Measurements from ENCODE around the gene APP. TPM values are rescaled to one million over a fixed set of nuclear protein-coding genes. Genes with fewer than 3 reads are reported as not detected.

Gene APP
- 457 TPM for polyA plus RNA-seq (2013, experiment 1 of 4)
- 469 TPM for polyA plus RNA-seq (2013, experiment 2 of 4)
- 362 TPM for polyA plus RNA-seq (2013, experiment 3 of 4)
- polyA plus RNA-seq (2013, experiment 4 of 4), result 413 TPM

DNA sequence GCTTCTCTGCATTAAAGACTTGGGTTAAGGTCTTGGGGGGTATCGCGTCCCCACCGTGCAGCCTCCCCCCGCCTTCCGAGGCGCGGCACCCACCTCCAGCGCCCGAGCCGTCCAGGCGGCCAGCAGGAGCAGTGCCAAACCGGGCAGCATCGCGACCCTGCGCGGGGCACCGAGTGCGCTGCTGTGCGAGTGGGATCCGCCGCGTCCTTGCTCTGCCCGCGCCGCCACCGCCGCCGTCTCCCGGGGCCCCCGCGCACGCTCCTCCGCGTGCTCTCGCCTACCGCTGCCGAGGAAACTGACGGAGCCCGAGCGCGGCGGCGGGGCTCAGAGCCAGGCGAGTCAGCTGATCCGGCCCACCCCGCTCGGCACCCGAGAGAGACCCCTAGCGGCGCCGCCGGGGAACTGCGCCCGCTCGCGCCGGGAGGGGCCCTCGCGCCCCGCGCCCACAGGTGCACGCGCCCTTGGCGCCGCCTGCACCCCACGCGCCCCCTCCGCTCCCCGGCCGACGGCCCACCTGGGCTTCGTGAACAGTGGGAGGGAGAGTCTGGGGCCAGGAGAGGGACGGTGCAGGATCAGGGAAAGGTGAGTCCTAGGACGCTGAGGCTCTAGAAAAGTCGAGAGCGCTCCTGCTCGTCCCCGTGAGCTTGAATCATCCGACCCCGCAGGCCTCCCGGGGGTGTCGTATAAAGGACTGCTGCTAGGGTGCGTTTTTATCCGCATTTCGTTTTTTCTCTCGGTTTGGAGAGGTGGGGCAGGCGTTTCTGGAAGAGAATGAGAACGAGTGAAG lies at the start of gene APP:
APP (minus strand) TSS at position 300 of the 787 bp plus-strand sequence; CDS start at position 150, 150 bp downstream.
- 0% methylated on average over 87 to 88 of the region's 88 CpGs for WGBS, 2 experiments
- H3K27me3 ChIP-seq (ENCODE audit: control insufficient read depth, insufficient read depth, low read length, poor library complexity, severe bottlenecking), result peaks cover 8% of the 10 kb centered on the region
- no peaks in the 10 kb centered on the region for H3K9me3 ChIP-seq (ENCODE audit: control insufficient read depth, low read length)
- peak within 1 kb of the TSS; percentile 74 for H3K27ac ChIP-seq (ENCODE audit: insufficient read depth, low read depth, low read length, poor library complexity, severe bottlenecking)
- peaks cover 17% of the 10 kb centered on the region for H3K4me1 ChIP-seq (ENCODE audit: control insufficient read depth, insufficient read depth, low read length)
- peak within 1 kb of the TSS; percentile 97 for H3K4me3 ChIP-seq (ENCODE audit: insufficient read depth, low read depth, low read length)
- H3K36me3 ChIP-seq (ENCODE audit: control insufficient read depth, insufficient read depth, low read length), result no peaks in the 10 kb centered on the region

DNA sequence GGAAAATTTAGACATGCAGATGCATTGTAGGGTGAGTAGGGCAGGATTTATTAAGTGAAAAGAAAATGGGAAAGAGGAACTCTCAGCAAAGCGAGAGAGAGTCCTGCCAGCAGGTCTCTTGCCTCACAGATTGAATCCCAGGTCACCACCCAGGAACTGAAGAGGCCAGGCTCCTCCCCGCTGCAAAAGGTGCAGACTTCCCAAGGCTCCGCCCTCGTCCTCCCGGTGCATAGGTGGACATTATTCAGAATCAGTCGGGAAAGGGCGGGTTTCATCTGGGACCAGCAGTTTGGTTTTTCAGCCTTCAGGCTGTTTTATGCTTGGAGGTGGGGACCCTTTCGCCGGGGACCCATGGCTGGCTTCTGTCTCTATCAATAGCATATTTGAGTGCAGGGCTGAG lies 41.6 kb upstream of the APP start:
- no peaks in the 10 kb centered on the region for H3K36me3 ChIP-seq (ENCODE audit: control insufficient read depth, insufficient read depth, low read length)
- no peak overlapping the region for H3K27ac ChIP-seq (ENCODE audit: insufficient read depth, low read depth, low read length, poor library complexity, severe bottlenecking)
- no peaks in the 10 kb centered on the region for H3K4me1 ChIP-seq (ENCODE audit: control insufficient read depth, insufficient read depth, low read length)
- no peaks in the 10 kb centered on the region for H3K9me3 ChIP-seq (ENCODE audit: control insufficient read depth, low read length)
- no peak overlapping the region for H3K4me3 ChIP-seq (ENCODE audit: insufficient read depth, low read depth, low read length)
- H3K27me3 ChIP-seq (ENCODE audit: control insufficient read depth, insufficient read depth, low read length, poor library complexity, severe bottlenecking), result no peaks in the 10 kb centered on the region
- 80 to 84% methylated on average over 9 of the region's 9 CpGs for WGBS, 2 experiments

DNA sequence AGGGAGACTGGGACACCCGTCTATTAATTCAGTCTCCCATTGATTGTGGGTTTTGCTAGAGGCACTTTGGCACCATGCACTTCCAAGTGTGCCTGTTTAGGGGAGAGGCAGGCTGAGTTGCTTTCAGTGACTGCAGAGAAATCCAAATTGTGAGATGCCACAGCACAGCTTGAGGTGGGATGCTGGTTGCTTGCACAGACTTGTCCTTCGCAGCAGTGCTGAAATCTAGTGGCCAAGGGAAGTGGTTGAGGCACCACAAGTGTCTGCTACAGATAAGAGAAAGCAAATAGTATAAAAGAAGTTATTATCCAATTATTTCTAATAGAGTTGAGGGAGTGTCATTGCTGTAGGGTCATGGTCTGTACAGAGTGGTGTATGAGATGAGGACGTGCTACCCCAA lies 40.0 kb upstream of the APP start:
- no peaks in the 10 kb centered on the region for H3K36me3 ChIP-seq (ENCODE audit: control insufficient read depth, insufficient read depth, low read length)
- no peak overlapping the region for H3K27ac ChIP-seq (ENCODE audit: insufficient read depth, low read depth, low read length, poor library complexity, severe bottlenecking)
- H3K27me3 ChIP-seq (ENCODE audit: control insufficient read depth, insufficient read depth, low read length, poor library complexity, severe bottlenecking), result no peaks in the 10 kb centered on the region
- no peaks in the 10 kb centered on the region for H3K4me1 ChIP-seq (ENCODE audit: control insufficient read depth, insufficient read depth, low read length)
- H3K4me3 ChIP-seq (ENCODE audit: insufficient read depth, low read depth, low read length), result no peak overlapping the region
- WGBS, 2 experiments, result 89 to 91% methylated on average over 3 of the region's 3 CpGs
- H3K9me3 ChIP-seq (ENCODE audit: control insufficient read depth, low read length), result no peaks in the 10 kb centered on the region

- no peaks in the 10 kb centered on the region for H3K27me3 ChIP-seq (ENCODE audit: control insufficient read depth, insufficient read depth, low read length, poor library complexity, severe bottlenecking)
- WGBS, 2 experiments, result 88 to 93% methylated on average over 3 of the region's 3 CpGs
- H3K4me1 ChIP-seq (ENCODE audit: control insufficient read depth, insufficient read depth, low read length), result no peaks in the 10 kb centered on the region
- H3K4me3 ChIP-seq (ENCODE audit: insufficient read depth, low read depth, low read length), result no peak overlapping the region
- no peaks in the 10 kb centered on the region for H3K36me3 ChIP-seq (ENCODE audit: control insufficient read depth, insufficient read depth, low read length)
- no peak overlapping the region for H3K27ac ChIP-seq (ENCODE audit: insufficient read depth, low read depth, low read length, poor library complexity, severe bottlenecking)
- H3K9me3 ChIP-seq (ENCODE audit: control insufficient read depth, low read length), result no peaks in the 10 kb centered on the region
Measured at GRCh38 chr21:26207021-26207420, 36.5 kb upstream of the APP start.

- Histone ChIP-seq H3K4me1 (ENCODE audit: control insufficient read depth, insufficient read depth, low read length) (no peaks in the 10 kb centered on the region), H3K27me3 (ENCODE audit: control insufficient read depth, insufficient read depth, low read length, poor library complexity, severe bottlenecking) (no peaks in the 10 kb centered on the region), H3K4me3 (ENCODE audit: insufficient read depth, low read depth, low read length) (no peak overlapping the region), H3K36me3 (ENCODE audit: control insufficient read depth, insufficient read depth, low read length) (no peaks in the 10 kb centered on the region), H3K27ac (ENCODE audit: insufficient read depth, low read depth, low read length, poor library complexity, severe bottlenecking) (no peak overlapping the region), H3K9me3 (ENCODE audit: control insufficient read depth, low read length) (no peaks in the 10 kb centered on the region)
- 89 to 90% methylated on average over 4 of the region's 4 CpGs for WGBS, 2 experiments
Measured at GRCh38 chr21:26199456-26199855, 28.9 kb upstream of the APP start.

DNA sequence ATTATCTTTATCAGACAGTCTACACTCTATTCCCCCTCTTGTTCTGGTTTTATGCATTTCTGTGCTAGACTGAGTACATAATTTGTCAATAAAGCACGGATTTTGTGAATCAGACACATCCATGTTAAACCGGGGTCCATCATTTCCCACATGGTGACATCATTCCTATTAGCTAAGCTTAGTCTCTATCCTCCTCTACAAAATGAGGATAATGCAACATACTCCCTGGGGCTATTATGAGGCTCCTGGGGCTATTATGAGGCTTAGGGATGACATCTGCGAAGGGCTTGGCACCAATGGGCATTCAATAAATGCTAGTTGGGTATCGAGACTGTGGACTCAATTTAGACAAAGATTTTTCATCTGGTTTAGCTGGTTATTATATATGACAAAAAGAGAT lies 25.1 kb upstream of the APP start:
- Histone ChIP-seq H3K36me3 (ENCODE audit: control insufficient read depth, insufficient read depth, low read length) (no peaks in the 10 kb centered on the region), H3K4me3 (ENCODE audit: insufficient read depth, low read depth, low read length) (no peak overlapping the region), H3K27me3 (ENCODE audit: control insufficient read depth, insufficient read depth, low read length, poor library complexity, severe bottlenecking) (no peaks in the 10 kb centered on the region), H3K4me1 (ENCODE audit: control insufficient read depth, insufficient read depth, low read length) (no peaks in the 10 kb centered on the region), H3K9me3 (ENCODE audit: control insufficient read depth, low read length) (no peaks in the 10 kb centered on the region), H3K27ac (ENCODE audit: insufficient read depth, low read depth, low read length, poor library complexity, severe bottlenecking) (no peak overlapping the region)
- 95 to 98% methylated on average over 4 of the region's 4 CpGs for WGBS, 2 experiments

DNA sequence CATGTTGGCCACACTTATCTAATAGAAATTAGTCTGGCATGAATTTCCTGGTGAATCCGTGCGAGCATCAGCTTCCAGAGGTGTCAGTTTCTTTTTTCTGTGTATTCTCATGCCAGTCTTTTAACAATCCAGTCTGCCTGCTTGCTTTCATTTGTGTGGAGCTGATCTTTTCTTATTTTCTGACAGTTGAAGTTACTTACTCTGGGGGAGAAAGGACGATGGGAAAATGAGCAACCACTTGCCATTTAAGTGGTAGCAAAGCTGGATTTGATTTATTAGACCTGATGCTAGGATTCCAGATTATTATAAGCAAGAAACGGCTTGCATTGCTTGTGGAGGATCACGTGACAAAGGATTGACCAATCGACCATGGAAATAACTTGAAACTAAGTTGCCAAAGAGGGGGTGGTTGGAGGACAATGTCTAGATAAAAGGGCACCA lies 24.3 kb upstream of the APP start:
- Histone ChIP-seq H3K9me3 (ENCODE audit: control insufficient read depth, low read length) (no peaks in the 10 kb centered on the region), H3K36me3 (ENCODE audit: control insufficient read depth, insufficient read depth, low read length) (no peaks in the 10 kb centered on the region), H3K27me3 (ENCODE audit: control insufficient read depth, insufficient read depth, low read length, poor library complexity, severe bottlenecking) (no peaks in the 10 kb centered on the region), H3K27ac (ENCODE audit: insufficient read depth, low read depth, low read length, poor library complexity, severe bottlenecking) (no peak overlapping the region), H3K4me3 (ENCODE audit: insufficient read depth, low read depth, low read length) (no peak overlapping the region), H3K4me1 (ENCODE audit: control insufficient read depth, insufficient read depth, low read length) (no peaks in the 10 kb centered on the region)
- 89 to 91% methylated on average over 6 of the region's 6 CpGs for WGBS, 2 experiments

- 100% methylated on average over 3 of the region's 3 CpGs; no CpG with 5 or more reads in 1 of the 2 experiments for WGBS, 2 experiments
- no peak overlapping the region for H3K4me3 ChIP-seq (ENCODE audit: insufficient read depth, low read depth, low read length)
- H3K27me3 ChIP-seq (ENCODE audit: control insufficient read depth, insufficient read depth, low read length, poor library complexity, severe bottlenecking), result no peaks in the 10 kb centered on the region
- H3K27ac ChIP-seq (ENCODE audit: insufficient read depth, low read depth, low read length, poor library complexity, severe bottlenecking), result no peak overlapping the region
- H3K4me1 ChIP-seq (ENCODE audit: control insufficient read depth, insufficient read depth, low read length), result no peaks in the 10 kb centered on the region
- no peaks in the 10 kb centered on the region for H3K9me3 ChIP-seq (ENCODE audit: control insufficient read depth, low read length)
- H3K36me3 ChIP-seq (ENCODE audit: control insufficient read depth, insufficient read depth, low read length), result no peaks in the 10 kb centered on the region
Measured at GRCh38 chr21:26194326-26194725, 23.8 kb upstream of the APP start.

GRCh38 chr21:26191609-26192008 lies 21.0 kb upstream of the APP start:
- 94 to 97% methylated on average over 5 of the region's 5 CpGs for WGBS, 2 experiments

DNA sequence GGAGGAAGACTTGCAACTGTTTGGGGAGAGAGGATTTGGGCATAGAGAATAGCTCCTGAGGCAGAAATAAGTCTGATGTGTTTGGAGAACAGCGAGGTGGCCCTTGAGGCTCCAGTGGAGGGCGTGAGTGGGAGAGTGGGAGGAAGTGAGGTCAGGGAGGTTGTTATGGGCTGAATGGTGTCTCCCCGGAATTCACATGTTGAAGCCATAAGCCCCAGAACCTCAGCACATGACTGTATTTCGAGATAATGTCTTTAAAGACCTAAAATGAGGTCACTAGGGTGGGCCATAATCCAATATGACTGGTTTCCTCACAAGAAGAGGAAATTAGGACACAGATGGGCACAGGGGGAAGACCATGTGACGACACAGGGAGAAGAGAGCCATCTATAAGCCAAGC lies 17.9 kb upstream of the APP start:
- WGBS, 2 experiments, result 89 to 95% methylated on average over 5 of the region's 5 CpGs
- Histone ChIP-seq H3K36me3 (ENCODE audit: control insufficient read depth, insufficient read depth, low read length) (no peaks in the 10 kb centered on the region), H3K27me3 (ENCODE audit: control insufficient read depth, insufficient read depth, low read length, poor library complexity, severe bottlenecking) (no peaks in the 10 kb centered on the region), H3K4me3 (ENCODE audit: insufficient read depth, low read depth, low read length) (no peak overlapping the region), H3K27ac (ENCODE audit: insufficient read depth, low read depth, low read length, poor library complexity, severe bottlenecking) (no peak overlapping the region), H3K4me1 (ENCODE audit: control insufficient read depth, insufficient read depth, low read length) (no peaks in the 10 kb centered on the region), H3K9me3 (ENCODE audit: control insufficient read depth, low read length) (peaks cover 2% of the 10 kb centered on the region)

More at GRCh38 chr21:26191609-26192008, 21.0 kb upstream of the APP start:
- no peak overlapping the region for H3K27ac ChIP-seq (ENCODE audit: insufficient read depth, low read depth, low read length, poor library complexity, severe bottlenecking)
- H3K27me3 ChIP-seq (ENCODE audit: control insufficient read depth, insufficient read depth, low read length, poor library complexity, severe bottlenecking), result no peaks in the 10 kb centered on the region
- no peak overlapping the region for H3K4me3 ChIP-seq (ENCODE audit: insufficient read depth, low read depth, low read length)
- no peaks in the 10 kb centered on the region for H3K36me3 ChIP-seq (ENCODE audit: control insufficient read depth, insufficient read depth, low read length)
- no peaks in the 10 kb centered on the region for H3K4me1 ChIP-seq (ENCODE audit: control insufficient read depth, insufficient read depth, low read length)
- H3K9me3 ChIP-seq (ENCODE audit: control insufficient read depth, low read length), result no peaks in the 10 kb centered on the region
